Activated T-cell treated with anti-CD3 and anti-CD28 coated beads, Interleukin-2, amount 50 U/mL, for 1 hour (primary cell): ENCODE data around the gene SLC16A12.

ENCODE experiments used
- DNase-seq: peaks from one replicate; pipeline ENCODE4 v3.0.0-alpha.2; 2020

The SLC16A12 gene

DNA sequence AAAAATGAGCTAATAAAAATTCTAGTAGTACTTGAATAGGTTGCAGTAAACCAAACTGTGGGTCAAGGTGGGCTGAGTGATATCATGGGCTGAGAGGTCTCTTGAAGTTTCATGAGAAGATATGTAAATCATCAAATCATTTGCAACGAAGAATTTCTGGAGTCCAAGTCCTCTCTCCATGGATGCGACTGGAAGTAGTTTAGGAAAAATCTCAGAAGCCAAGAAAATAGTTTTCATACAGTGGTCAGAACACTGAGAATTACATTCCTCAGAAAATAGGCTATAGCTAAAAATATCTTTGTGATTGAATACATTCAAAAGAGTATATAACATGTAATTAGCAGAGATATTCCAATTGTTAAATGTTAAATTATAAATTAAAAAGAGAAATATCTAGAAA, 146.6 kb downstream of the SLC16A12 start:
- DNase-seq = no peak

GRCh38 chr10:89384474-89385340, 150.7 kb downstream of the SLC16A12 start:
- no peak for DNase-seq

DNA sequence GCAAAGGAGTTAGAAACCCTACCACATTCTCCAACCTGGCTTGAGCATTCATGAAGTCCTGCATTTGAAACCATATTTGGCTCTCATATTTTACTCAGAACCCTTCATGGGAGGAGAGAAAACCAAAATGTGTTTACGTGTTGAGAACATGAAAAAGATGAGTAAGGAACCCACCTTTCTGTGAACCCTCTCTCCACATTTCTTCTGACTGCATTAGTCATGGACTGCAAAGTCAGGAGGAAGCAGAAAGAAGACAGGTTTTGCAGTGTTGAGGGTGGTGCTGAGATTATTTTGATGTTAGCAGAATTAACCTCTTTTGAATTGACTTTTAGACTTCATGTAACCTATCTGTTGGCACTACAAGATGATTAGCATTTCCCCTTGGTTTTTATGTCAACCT, 152.6 kb downstream of the SLC16A12 start:
- DNase-seq = no peak
